ENCODE measurements around the gene ZBTB21.

- TF ChIP-seq CTCF (IDR thresholded peaks at IDR 0.05) (no peak), POLR2A (IDR thresholded peaks at IDR 0.05) (no peak)
These were observed 64.2 kb downstream of the ZBTB21 start for GRCh38 chr21:41945982-41946381.
